ENCODE results near the gene FSTL1.

The FSTL1 gene

DNA sequence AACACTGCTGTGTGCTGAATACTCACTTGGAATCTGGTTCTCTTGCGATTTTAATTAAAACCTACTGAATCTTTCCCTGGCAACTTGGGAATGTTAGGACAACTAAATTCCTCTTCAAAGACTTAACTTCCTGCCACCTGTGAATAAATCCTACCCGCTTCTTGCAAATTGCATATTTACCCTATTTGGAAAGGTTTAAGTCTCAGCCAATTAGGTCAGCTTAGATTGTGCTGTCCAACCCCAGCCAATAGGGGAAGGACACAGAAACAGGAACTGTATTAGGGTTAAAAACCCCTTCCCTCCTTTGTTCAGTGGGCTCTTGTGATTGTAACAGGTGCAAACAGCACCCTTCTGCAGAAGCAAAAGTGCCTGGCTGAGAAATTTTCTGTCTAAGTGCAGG, 38.6 kb upstream of the FSTL1 start:
- no peaks in the 10 kb centered on the region for H3K79me2 ChIP-seq (ENCODE audit: insufficient read depth, low read length)
- H3K9me2 ChIP-seq (ENCODE audit: low read depth, low read length) = no peaks in the 10 kb centered on the region
- no peak for TF ChIP-seq EZH2 (IDR thresholded peaks at IDR 0.05; ENCODE audit: borderline replicate concordance, low read length)
- TF ChIP-seq, protein P1, sequence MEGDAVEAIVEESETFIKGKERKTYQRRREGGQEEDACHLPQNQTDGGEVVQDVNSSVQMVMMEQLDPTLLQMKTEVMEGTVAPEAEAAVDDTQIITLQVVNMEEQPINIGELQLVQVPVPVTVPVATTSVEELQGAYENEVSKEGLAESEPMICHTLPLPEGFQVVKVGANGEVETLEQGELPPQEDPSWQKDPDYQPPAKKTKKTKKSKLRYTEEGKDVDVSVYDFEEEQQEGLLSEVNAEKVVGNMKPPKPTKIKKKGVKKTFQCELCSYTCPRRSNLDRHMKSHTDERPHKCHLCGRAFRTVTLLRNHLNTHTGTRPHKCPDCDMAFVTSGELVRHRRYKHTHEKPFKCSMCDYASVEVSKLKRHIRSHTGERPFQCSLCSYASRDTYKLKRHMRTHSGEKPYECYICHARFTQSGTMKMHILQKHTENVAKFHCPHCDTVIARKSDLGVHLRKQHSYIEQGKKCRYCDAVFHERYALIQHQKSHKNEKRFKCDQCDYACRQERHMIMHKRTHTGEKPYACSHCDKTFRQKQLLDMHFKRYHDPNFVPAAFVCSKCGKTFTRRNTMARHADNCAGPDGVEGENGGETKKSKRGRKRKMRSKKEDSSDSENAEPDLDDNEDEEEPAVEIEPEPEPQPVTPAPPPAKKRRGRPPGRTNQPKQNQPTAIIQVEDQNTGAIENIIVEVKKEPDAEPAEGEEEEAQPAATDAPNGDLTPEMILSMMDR (IDR thresholded peaks at IDR 0.05; ENCODE audit: low read length) = no peak
- no peak overlapping the region for H2AFZ ChIP-seq (ENCODE audit: low read length)
- no peaks in the 10 kb centered on the region for H3K9me3 ChIP-seq (ENCODE audit: low read length)
- no peaks in the 10 kb centered on the region for H3K27me3 ChIP-seq (ENCODE audit: insufficient read depth, low read length)
- H3K36me3 ChIP-seq (ENCODE audit: insufficient read depth, low read length) = no peaks in the 10 kb centered on the region
- no peaks in the 10 kb centered on the region for H3F3A ChIP-seq (ENCODE audit: insufficient read depth, low read length)
- H3K4me2 ChIP-seq (ENCODE audit: low read length) = no peak overlapping the region
- no peaks in the 10 kb centered on the region for H3K4me1 ChIP-seq (ENCODE audit: insufficient read depth, low read length, severe bottlenecking)
- no peak overlapping the region for H3K27ac ChIP-seq (ENCODE audit: low read depth, low read length, poor library complexity, severe bottlenecking)
- H4K20me1 ChIP-seq (ENCODE audit: insufficient read depth, low read length) = no peaks in the 10 kb centered on the region
- no peak overlapping the region for H3K9ac ChIP-seq (ENCODE audit: low read length)
- H3K4me3 ChIP-seq (ENCODE audit: low read depth, low read length, poor library complexity, severe bottlenecking) = no peak overlapping the region

GRCh38 chr3:120488296-120488695, 37.5 kb upstream of the FSTL1 start:
- H4K20me1 ChIP-seq (ENCODE audit: insufficient read depth, low read length) = no peaks in the 10 kb centered on the region
- no peak for TF ChIP-seq EZH2 (IDR thresholded peaks at IDR 0.05; ENCODE audit: borderline replicate concordance, low read length)
- TF ChIP-seq, protein P1 (IDR thresholded peaks at IDR 0.05; ENCODE audit: low read length) = no peak
- no peak overlapping the region for H3K27ac ChIP-seq (ENCODE audit: low read depth, low read length, poor library complexity, severe bottlenecking)
- H3F3A ChIP-seq (ENCODE audit: insufficient read depth, low read length) = no peaks in the 10 kb centered on the region
- no peaks in the 10 kb centered on the region for H3K9me3 ChIP-seq (ENCODE audit: low read length)
- H3K79me2 ChIP-seq (ENCODE audit: insufficient read depth, low read length) = no peaks in the 10 kb centered on the region
- no peaks in the 10 kb centered on the region for H3K36me3 ChIP-seq (ENCODE audit: insufficient read depth, low read length)
- H3K9ac ChIP-seq (ENCODE audit: low read length) = no peak overlapping the region
- H3K9me2 ChIP-seq (ENCODE audit: low read depth, low read length) = no peaks in the 10 kb centered on the region
- no peaks in the 10 kb centered on the region for H3K27me3 ChIP-seq (ENCODE audit: insufficient read depth, low read length)
- no peak overlapping the region for H3K4me3 ChIP-seq (ENCODE audit: low read depth, low read length, poor library complexity, severe bottlenecking)
- no peak overlapping the region for H2AFZ ChIP-seq (ENCODE audit: low read length)
- no peaks in the 10 kb centered on the region for H3K4me1 ChIP-seq (ENCODE audit: insufficient read depth, low read length, severe bottlenecking)
- no peak overlapping the region for H3K4me2 ChIP-seq (ENCODE audit: low read length)

- Histone ChIP-seq H3K9me3 (ENCODE audit: low read length) (no peaks in the 10 kb centered on the region), H3K36me3 (ENCODE audit: insufficient read depth, low read length) (no peaks in the 10 kb centered on the region), H2AFZ (ENCODE audit: low read length) (no peak overlapping the region), H3K4me1 (ENCODE audit: insufficient read depth, low read length, severe bottlenecking) (no peaks in the 10 kb centered on the region), H3K4me2 (ENCODE audit: low read length) (no peak overlapping the region), H3F3A (ENCODE audit: insufficient read depth, low read length) (no peaks in the 10 kb centered on the region), H3K27ac (ENCODE audit: low read depth, low read length, poor library complexity, severe bottlenecking) (no peak overlapping the region), H3K27me3 (ENCODE audit: insufficient read depth, low read length) (no peaks in the 10 kb centered on the region), H3K4me3 (ENCODE audit: low read depth, low read length, poor library complexity, severe bottlenecking) (no peak overlapping the region), H3K9me2 (ENCODE audit: low read depth, low read length) (no peaks in the 10 kb centered on the region), H3K79me2 (ENCODE audit: insufficient read depth, low read length) (no peaks in the 10 kb centered on the region), H3K9ac (ENCODE audit: low read length) (no peak overlapping the region), H4K20me1 (ENCODE audit: insufficient read depth, low read length) (no peaks in the 10 kb centered on the region)
- TF ChIP-seq, protein P1 (IDR thresholded peaks at IDR 0.05; ENCODE audit: low read length) = no peak
- no peak for TF ChIP-seq EZH2 (IDR thresholded peaks at IDR 0.05; ENCODE audit: borderline replicate concordance, low read length)
Measured at GRCh38 chr3:120487191-120487650, 36.4 kb upstream of the FSTL1 start.

All from OCI-LY1 (cell line).